ENCODE data around the gene AGMO.

Gene AGMO

DNA sequence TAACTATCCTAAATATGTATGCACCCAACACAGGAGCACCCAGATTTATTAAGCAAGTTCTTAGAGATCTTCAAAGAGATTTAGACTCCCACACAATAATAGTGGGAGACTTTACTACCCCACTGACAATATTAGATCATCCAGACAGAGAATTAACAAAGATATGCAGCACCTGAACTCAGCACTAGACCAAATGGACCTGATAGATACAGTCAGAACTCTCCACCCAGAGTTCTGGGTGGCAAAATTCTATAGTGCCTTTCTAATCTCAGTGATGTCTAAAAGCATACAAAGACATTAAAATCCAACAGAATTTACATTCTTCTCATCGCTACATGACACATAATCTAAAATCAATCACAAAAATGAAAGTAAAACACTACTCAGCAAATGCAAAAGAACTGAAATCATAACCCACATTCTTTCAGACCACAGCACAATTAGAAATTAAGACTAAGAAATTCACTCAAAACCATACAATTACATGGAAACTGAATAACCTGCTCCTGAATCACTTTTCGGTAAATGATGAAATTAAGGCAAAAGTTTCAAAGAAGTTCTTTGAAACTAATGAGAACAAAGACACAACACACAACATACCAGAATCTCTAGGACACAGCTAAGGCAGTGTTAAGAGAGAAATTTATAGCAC lies 183.2 kb downstream of the AGMO start:
- no peak for DNase-seq

DNA sequence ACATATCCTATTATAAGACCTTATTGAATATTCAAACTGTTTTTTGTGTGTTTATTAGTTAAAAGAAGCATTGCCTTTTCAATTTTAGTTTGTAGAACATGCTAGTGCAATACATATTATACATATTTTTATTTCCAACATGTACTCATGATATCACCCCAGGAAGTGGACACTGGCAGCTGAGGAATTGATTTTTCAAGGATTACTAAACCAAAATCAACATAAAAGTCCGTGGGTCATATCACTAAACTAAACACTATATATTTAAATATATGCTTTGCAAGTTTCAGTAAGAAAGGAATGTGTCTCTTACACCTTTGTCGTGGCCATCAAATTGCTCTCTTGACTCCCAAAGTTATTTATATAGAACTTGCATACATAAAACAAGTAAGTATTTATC lies 185.2 kb downstream of the AGMO start:
- no peak for DNase-seq

DNA sequence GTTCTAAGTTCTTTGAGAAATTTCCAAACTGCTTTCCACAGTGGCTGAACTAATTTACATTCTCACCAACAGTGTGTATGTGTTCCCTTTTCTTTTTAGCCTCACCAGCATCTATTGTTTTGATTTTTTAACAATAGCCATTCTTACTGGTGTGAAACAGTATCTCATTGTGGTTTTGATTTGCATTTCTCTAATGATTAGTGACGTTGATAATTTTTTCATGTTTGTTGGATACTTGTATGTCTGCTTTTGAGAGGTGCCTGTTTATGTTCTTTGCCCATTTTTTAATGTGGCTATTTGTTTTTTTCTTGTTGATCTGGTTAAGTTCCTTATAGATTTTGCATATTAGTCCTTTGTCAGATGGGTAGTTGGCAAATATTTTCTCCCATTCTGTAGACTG lies 191.4 kb downstream of the AGMO start:
- no peak for DNase-seq

DNA sequence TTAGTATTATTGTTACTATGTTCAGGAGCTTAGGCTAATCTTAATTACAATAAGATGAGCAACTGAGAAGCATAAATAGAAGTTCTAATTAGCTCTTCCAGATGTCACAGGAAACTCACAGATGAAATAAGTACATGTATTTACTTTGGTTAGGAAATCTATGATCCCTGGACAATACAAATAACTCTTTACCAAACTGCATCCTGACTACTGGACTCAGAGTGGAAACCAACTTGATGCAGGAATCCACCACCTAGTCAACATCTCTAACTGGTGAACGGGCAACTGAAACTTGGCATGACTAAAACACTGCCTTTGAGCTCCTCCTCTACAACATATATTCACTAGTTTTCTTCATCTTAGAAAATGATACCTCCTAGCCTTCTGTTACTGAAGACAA lies 193.2 kb downstream of the AGMO start:
- no peak for DNase-seq

DNA sequence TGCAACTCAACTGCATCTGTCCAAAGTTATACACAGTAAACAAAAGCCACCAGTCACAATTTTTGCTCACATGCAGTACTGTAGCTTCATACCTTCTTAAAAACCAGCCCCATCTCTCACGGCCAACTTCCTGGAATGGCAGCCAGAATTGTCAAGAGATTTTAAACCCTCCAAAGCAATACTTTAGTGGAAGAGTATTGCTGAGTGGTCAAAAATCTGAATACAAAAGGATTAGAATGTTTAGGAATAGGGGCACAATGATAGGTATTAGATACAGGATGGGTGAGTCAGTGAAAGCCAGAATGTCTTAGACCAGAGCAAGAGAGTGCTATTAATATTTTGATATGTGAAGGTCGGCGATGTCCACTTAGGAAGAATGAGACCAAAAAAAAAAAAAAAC lies 193.9 kb downstream of the AGMO start:
- DNase-seq = no peak

DNA sequence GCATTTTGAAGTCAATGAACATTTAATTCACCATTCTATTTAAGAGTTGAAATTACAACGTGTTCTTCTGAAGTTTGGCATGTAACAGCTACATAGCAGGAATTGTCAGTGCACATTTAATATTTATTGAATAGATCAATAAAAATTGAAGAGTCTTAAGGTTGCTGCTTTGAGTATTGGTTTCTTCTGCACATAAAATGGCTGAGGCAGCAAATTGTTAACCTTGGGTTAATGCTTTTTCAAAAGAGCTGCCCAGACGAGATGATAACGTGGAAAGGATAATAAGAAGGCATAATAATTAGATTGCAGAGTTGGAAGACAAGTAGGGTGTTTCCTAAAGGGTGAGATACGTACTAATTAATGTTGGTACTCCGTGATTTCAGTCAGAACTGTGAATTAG lies 203.7 kb downstream of the AGMO start:
- no peak for DNase-seq

DNA sequence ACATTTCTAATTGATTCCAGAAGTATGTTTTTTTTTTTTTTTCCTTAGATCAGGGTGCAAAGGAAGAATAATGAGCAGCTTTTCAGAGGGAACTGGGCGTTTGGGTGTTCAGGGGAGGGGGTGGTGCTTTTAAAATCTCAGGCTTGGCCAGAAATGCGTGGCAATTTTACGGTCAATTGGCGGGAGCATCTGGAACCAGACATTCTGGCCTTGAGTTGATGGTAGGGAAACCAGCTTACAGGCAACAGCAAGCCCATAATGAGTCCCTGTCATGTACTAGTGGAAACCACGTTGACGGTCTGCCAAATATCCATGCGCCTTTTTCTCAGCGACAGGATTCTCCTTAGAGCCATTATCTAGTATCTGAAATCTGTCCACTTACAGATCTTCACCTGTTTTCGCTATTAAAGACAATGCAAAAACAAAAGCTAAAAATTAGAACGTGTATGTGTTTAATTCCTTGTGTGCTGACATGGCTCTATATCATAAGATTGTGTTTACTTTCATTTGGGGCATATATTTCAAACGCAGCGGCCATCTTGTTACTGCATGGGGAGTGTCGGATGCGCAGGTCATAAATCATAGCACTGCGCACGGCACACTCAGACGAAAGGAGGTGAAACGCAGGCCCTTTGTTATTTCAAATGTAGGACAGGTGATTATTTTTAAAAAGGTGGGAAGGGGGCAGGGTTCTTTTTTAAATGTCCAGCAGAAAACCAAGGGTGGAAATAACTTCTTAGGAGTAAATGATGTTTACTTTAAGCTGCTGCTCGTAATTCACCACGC lies 209.2 kb downstream of the AGMO start:
- no peak for DNase-seq

DNA sequence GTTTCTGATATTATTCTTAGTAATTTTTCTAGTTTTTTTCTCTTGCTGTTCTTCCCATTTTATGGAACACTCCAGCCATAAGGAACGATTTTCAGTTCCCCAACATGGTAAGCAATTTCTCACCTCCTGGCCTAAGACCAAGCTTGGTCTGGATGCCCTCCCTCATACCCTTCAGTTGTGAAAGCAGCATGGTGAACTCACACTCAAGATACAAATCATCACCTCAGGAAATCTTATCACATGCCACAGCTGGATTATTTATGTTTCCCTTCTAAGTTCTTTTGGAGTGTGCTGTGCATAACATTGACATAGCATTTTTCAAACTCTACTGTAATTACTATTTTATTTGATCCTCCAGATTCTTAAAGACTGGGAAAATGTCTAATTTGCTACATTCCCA lies 216.6 kb downstream of the AGMO start:
- no peak for DNase-seq

DNA sequence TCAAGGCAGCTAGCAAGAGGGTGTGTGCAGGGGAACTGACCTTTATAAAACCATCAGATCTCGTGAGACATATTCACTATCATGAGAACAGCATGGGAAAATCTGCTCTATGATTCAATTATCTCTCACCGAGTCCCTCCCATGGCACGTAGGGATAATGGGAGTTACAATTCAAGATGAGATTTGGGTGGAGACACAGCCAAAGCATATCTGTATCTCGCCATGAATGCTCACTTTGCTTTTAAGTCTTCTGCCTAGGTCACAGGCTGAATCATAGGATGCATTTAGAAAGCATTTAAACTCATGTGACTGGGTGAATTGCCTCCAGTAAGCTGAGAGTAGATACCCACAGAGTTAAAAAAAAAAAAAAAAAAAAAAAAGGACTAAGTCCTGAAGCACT lies 220.0 kb downstream of the AGMO start:
- no peak for DNase-seq

DNA sequence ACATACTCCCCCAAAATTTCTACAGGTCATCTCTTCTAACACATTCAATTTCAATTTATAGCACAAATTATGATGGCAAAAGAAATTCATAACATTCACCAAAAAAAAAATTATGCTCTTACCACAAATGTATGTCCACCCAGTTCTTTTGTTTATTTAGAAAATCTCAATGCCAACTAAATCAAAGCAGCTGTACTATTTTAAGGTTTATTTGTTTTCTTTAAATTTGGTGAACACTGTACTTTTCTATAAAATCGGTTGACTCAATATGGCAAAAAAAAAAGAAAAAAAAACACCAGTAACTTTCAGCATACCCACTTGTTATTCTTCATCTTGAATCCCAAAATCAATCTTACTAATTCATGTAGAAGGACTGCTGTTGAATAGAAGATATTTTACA lies 225.7 kb downstream of the AGMO start:
- DNase-seq = no peak

DNA sequence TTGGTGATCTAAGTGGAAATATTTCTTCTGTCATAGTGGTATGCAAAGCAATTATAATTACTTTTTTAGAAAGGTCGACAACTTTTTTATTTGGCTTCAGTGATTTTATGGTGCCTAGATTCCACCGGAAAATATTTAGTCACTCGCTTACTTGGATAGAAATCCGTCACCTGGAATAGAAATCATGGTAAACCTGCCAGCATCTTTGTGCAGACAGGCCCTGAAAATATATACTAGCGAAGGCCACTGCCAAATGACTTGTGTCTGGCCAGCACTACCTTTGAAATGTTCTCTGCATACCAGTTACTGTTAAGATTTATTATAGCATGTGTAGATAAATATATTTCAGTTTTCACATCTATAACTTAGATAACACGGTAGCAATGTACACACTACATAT lies 226.4 kb downstream of the AGMO start:
- DNase-seq = no peak

DNA sequence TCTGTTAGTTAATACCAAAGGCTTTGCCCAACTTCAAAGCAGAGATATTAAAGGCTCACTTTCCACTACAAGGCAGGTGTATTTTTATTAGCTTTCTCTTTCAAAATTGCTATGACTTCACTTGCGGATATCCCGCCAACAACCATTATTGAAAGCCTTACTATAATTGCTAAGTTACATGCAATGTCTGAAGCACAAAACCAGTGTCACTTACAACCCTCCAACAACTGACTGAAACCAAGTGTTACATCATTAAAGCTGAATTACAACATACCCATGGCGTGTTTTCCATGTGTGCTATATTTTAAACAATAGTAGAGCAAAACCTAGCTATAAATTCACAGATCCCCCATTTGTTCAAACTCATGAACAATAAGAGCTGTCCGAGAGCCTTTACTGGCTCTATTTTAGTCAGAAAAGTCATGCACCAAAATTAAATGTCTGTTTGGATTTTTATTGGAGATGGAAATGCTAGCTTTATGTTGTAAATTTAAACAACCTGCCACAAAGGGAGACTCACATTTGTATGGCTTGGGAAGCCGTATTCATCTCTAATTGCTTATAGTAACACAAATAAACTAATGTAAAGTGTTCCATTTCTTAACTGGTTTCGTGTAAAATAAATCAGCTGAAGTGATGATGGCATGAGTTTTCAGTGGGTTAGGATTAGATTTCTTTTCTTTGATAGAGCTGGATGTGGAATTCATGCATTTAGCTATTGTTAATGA lies 227.1 kb downstream of the AGMO start:
- DNase-seq = no peak

DNA sequence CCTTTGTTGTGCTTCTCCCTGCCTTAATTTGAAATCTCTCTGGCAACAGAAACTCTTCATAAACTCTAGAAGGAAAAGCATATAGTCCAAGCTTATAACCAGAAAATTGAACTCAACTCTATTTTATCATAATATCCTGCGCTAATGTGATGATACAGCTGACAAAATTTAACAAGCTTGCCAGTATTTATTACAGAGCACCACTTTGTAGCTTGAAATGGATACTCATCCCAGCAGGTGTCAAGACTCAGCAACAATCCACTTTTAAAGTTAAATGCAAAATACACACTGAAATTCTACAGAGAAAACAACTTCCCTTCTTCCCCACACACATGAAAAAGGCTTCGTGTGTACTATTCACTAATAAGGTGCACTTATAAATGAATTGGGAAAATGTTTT lies 228.9 kb downstream of the AGMO start:
- DNase-seq = no peak

DNA sequence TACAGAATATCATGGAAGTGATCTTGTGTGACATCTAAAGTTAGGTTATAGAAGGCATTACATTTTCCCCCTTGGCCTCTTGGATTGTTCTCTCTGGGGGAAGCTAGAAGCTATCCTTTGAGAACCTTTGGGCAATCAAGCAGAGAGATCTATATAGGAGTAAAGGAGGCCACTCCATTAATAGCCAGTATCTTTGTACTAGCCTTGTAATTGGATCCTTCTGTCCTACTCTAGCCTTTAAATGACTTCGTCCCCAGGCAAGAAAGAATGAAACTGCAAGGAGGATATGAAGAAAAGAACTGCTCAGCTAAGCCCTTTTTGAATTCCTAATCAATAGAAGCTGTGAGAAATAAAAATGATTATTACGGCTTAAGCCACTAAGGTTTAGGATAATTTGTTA lies 230.9 kb downstream of the AGMO start:
- no peak for DNase-seq

DNA sequence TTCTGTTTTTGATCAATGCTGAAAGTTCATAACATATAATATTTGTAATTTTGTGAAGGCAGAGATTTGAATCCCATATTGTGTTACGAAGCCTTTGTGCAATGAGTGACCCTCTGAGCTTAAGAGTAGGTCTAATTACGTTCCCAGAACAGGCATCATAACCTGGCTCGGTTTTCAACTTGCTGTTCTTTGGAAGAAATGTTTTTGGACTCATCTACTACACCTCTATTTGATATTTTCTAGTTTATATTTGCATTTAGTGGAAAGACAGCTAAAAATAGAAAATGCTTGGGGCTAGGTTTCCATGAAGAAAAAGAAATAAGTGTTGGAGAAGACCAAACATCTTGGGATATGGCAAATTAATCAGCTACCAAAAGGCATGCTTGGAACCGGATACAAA lies 234.8 kb downstream of the AGMO start:
- DNase-seq = no peak

DNA sequence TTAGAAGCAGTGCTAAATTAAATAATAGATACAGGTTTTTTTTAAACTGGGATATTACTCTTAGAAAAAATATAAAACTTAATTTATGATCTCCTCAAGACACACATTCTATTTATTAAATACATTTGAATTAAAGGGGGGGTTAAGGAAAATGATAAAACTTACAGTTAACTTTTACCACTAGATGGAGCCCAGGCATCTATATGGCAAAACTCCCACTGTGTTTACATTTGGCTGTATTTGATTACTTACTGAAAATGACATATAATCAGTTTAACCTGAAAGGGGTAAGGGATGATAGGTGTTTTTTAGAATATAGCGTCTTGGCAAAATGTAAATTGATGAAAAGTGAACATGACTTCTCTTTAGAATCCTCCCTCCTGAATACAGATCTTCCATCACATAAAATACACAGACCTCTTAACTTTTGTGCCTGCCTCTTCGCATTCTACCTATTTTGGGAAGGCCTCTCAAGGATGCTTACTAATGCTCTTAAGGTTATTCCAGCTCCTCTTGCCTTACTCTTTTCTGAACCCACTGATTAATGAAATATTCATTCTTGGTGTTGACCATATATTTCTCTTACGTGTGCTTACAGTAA lies 235.7 kb downstream of the AGMO start:
- DNase-seq = no peak

DNA sequence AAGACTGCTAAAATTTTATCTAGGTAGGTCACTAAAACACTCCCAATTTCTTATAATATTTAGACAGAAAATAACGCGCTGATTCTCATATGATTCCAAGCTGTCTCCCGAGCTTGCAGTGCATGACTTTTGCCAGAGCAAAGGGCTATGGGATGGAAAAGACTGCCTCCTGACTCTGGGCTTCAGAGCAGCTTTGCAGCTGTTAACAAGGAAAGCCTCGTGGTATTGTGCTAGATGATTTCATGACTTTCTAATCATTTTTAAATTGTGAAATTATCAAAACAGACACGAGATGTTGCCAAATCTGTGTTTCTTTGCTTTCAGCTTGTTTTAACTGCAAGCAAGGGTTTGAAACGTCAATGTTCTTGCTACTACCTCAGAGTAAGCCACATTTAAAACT lies 238.3 kb downstream of the AGMO start:
- DNase-seq = no peak

DNA sequence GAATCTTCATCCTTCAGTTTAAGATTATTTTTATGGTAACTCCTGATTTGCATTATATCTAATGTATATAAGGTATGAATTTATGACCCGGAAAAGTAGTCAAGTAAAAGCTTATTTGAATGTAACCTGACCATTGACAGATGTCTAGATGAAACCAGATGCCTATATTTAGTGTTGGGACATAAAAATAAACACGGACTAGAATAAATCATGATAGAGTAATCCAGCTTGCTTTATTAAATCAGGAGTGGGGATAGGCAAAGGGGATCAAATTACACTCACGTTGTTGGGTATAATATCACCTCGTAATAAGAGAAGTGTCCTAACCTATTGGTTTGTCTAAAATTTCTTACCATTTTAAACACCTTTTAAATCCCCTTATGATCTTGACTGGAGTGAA lies 244.6 kb downstream of the AGMO start:
- no peak for DNase-seq

DNA sequence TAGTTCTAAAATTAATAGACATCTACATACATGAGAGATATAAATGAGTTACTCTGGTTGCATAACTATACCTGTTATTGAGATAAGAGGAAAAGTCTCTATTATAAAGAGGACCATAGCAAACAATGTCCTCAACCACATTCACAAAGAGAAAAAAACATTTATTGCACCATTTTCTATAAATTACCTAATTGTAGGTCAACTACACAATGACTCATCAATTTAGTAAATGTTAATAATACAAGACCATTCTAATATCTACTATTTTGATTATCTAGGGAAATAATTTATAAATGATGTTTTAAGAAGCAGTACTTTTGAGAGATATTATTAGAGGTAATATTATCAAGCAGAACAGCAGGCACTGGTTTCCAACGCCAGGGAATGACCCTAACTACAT lies 246.1 kb downstream of the AGMO start:
- DNase-seq = no peak

DNA sequence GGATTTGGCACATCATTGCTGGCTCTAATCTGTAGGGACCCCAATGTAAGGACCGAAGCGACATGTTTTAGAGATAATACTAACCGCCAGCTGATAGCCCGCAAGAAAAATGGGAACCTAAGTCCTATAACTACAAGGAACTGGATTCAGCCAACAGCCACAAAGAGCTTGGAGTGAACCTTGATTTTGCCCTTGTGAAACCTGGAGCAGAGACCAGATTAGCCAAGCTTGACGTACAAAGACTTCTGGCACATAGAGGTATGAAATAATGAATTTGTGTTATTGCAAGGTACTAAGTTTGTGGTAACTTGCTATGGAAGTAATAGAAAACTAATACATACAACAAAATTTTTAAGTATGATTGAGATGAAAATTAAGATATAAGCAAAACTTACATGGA lies 246.9 kb downstream of the AGMO start:
- DNase-seq = no peak

DNA sequence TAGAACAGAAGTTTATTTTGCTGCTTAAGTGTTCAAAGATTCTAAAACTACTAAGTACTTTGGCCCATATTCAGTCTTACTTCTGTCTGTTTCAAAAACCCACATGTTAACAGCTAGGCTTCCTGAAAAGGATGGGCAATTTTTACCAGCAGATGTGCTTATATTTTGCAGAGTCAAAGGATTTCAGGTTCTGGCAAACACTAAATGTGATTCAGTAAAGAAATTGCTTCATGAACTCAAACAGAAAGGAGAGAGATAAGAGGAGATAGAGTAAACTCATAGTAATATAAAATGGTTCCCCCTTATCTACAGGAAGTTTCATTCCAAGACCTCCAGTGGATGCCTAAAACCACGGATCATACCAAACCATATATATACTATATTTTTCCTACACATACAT lies 248.5 kb downstream of the AGMO start:
- no peak for DNase-seq

DNA sequence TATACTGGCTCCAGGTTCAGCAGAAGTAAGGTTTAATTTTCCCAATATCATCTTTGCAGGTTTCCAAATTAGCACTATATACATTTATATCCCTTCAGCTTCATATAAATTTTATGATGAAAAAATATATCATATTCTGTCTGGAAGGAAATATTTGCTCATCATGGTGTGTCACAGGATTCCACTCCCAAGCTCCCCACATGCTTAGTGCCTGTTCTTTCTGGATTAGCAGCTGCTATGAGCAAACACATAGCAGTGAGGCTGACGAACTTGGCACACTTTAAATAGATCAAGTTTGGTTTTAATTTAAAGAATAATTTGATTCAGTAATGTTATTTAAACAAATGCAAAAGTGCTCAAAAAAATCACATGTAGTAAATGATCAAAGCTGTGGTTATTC lies 251.9 kb downstream of the AGMO start:
- DNase-seq = no peak

DNA sequence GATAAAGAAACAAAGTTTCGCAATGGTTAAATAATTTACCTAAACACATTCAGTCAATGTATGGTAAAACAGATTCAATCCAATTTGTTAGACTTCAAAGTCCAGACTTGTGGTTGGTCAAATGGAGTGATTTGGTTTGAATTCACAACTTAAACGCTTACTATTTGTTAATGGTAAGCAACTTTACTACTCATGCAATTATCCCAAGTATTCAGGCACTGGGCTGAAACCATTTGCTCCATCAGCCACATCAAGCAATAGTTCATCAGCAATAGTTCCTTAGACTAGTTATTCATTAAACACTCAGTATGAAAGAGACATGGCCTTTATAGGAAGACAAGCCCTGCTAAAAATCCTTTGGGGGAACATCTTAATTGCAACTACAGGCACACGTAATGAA lies 253.0 kb downstream of the AGMO start:
- DNase-seq = no peak

DNA sequence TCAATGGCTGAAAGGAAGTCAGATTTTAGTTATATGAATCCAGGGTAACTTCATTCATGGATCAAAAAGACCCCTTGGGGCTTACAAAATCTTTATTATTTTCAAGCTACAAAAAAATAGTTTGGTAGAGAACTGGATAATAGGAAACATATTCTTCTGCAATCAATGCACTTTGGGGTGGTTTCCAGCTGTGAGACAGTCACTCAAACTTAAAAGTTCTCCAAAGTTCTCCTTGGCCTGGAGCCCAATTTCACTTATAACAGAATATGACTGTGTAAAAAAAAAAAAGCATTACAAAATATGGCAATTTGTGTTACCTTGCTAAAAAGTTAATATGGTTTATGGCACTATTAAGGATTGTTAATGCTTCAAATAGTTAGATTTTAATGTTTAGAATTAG lies 255.5 kb downstream of the AGMO start:
- no peak for DNase-seq

All from activated T-cell treated with anti-CD3 and anti-CD28 coated beads for 4 hours (primary cell).